HepG2 (cell line): Measurements from ENCODE around the gene IFI35. TPM values are rescaled to one million over a fixed set of nuclear protein-coding genes. Genes with fewer than 3 reads are reported as not detected.

Source experiments
- ATF3 ChIP-seq: sonication (generic); formaldehyde crosslinking; IDR thresholded peaks from 2 replicates; pipeline ENCODE4 v1.4.0; 2020; ENCODE audit warnings: missing genetic modification reagents
- CAMTA2 ChIP-seq: sonication (generic); formaldehyde crosslinking; IDR thresholded peaks from 2 replicates; pipeline ENCODE4 v1.4.0; 2020; ENCODE audit warnings: mild to moderate bottlenecking, missing genetic modification reagents, borderline replicate concordance
- CSRNP1 ChIP-seq: sonication (generic); formaldehyde crosslinking; IDR thresholded peaks from 2 replicates; pipeline ENCODE4 v1.8.1; 2023; ENCODE audit warnings: mild to moderate bottlenecking, missing genetic modification reagents
- FOXP4 ChIP-seq: sonication (generic); formaldehyde crosslinking; IDR thresholded peaks from 2 replicates; pipeline ENCODE4 v1.4.0; 2020; ENCODE audit warnings: missing genetic modification reagents
- GATAD2A ChIP-seq: IDR thresholded peaks from 2 replicates; pipeline ENCODE4 v1.6.1; 2016
- HDAC2 ChIP-seq: sonication (generic); formaldehyde crosslinking; IDR thresholded peaks from 2 replicates; pipeline ENCODE4 v1.4.0; 2020; ENCODE audit warnings: missing genetic modification reagents
- JUNB ChIP-seq: sonication (generic); formaldehyde crosslinking; IDR thresholded peaks from 2 replicates; pipeline ENCODE4 v1.8.0; 2022; ENCODE audit warnings: missing genetic modification reagents, mild to moderate bottlenecking, borderline replicate concordance
- KDM6A ChIP-seq: IDR thresholded peaks from 2 replicates; pipeline ENCODE4 v1.6.1; 2016; ENCODE audit warnings: low read depth
- LCORL ChIP-seq, 2 experiments: fragments of 450-650 bp in 1 of 2; sonication (generic) in 1 of 2; formaldehyde crosslinking in 1 of 2; IDR thresholded peaks; 2 replicates each; pipeline versions ENCODE4 v1.5.0 to v1.6.1; 2017 to 2020; ENCODE audit warnings: antibody characterized with exemption in 1 of 2, missing genetic modification reagents in 1 of 2
- MZF1 ChIP-seq: sonication (generic); formaldehyde crosslinking; IDR thresholded peaks from 2 replicates; pipeline ENCODE4 v1.8.1; 2023; ENCODE audit warnings: mild to moderate bottlenecking, missing genetic modification reagents, borderline replicate concordance
- PAX8 ChIP-seq: sonication (generic); formaldehyde crosslinking; IDR thresholded peaks from 2 replicates; pipeline ENCODE4 v1.8.0; 2022; ENCODE audit warnings: mild to moderate bottlenecking, missing genetic modification reagents, borderline replicate concordance
- ZFAT ChIP-seq: sonication (generic); formaldehyde crosslinking; conservative IDR thresholded peaks from 2 replicates; pipeline ENCODE4 v1.8.1; 2023; ENCODE audit warnings: missing genetic modification reagents, inconsistent platforms
- ZNF331 ChIP-seq: sonication (generic); formaldehyde crosslinking; IDR thresholded peaks from 2 replicates; pipeline ENCODE4 v1.4.0; 2020; ENCODE audit warnings: missing genetic modification reagents
- ZNF501 ChIP-seq: sonication (generic); formaldehyde crosslinking; IDR thresholded peaks from 2 replicates; pipeline ENCODE4 v1.5.1; 2020; ENCODE audit warnings: mild to moderate bottlenecking, moderate library complexity, missing genetic modification reagents
- ZNF513 ChIP-seq: sonication (generic); formaldehyde crosslinking; conservative IDR thresholded peaks from 2 replicates; pipeline ENCODE4 v1.5.0; 2020; ENCODE audit warnings: missing genetic modification reagents
- ZNF777 ChIP-seq: sonication (generic); formaldehyde crosslinking; IDR thresholded peaks from 2 replicates; pipeline ENCODE4 v1.4.0; 2020; ENCODE audit warnings: missing genetic modification reagents
- polyA plus RNA-seq, 8 experiments: library from polyadenylated mRNA; depleted of rRNA in 3 of 8; stranded (reverse) in 7 of 8; unstranded in 1 of 8; fragments of >200 nt; fragmentation: Illumina TruSeq in 4 of 8; extraction: Trizol in 4 of 8; gene quantifications; 2 replicates each; pipeline versions ENCODE4 v1.2.1 to v1.2.3, GENCODE V29; 2011 to 2016; ENCODE audit warnings: low read depth in 4 of 8, missing spikeins in 1 of 8, mixed read lengths in 1 of 8; ENCODE audit not compliant: insufficient read depth in 1 of 8
- total RNA-seq, 5 experiments: library from RNA; depleted of rRNA; stranded (reverse); fragments of >200 nt; fragmentation: Illumina TruSeq; extraction: Trizol; gene quantifications; 2 replicates each; pipeline ENCODE4 v1.2.3, GENCODE V29; 2016; ENCODE audit warnings: low read depth in 1 of 5

IFI35 gene
- total and polyA plus RNA-seq, 2 of the 13 experiments (the other 11 are each of a cell fraction or from before 2014, with no cell fraction given), result 28.9 to 38.1 TPM

GRCh38 chr17:43024407-43025289 is 18.1 kb downstream of the IFI35 start, which contains the start of gene RND2 (continued):
- TF ChIP-seq ZNF777, result no peak
- TF ChIP-seq FOXP4 (CRISPR knock-in tag), result peak; percentile 52
- no peak for TF ChIP-seq PAX8
- peak; percentile 73; the same call in 1 of the 2 replicates for TF ChIP-seq ZNF501
- no peak for TF ChIP-seq CAMTA2 (CRISPR knock-in tag)
- TF ChIP-seq ATF3 (CRISPR knock-in tag), result peak; percentile 58; the same call in 1 of the 2 replicates
- no peak for TF ChIP-seq MZF1
- no peak for TF ChIP-seq JUNB (CRISPR knock-in tag)
- no peak for TF ChIP-seq CSRNP1 (CRISPR knock-in tag)
- TF ChIP-seq KDM6A (CRISPR knock-in tag), result no peak
- TF ChIP-seq LCORL (IDR thresholded peaks at IDR 0.05), result no peak
- peak; percentile 84 for TF ChIP-seq LCORL (CRISPR knock-in tag; IDR thresholded peaks at IDR 0.05)
- peak; percentile 55; the same call in 1 of the 2 replicates for TF ChIP-seq HDAC2 (CRISPR knock-in tag)
- peak; percentile 86 for TF ChIP-seq GATAD2A (CRISPR knock-in tag)
- no peak for TF ChIP-seq ZFAT (CRISPR knock-in tag)
- no peak for TF ChIP-seq ZNF513 (CRISPR knock-in tag)
- TF ChIP-seq ZNF331 (CRISPR knock-in tag), result peak; percentile 72
